Liver (tissue), 9 donors: ENCODE data around the gene DPM2. TPM values are rescaled to one million over a fixed set of nuclear protein-coding genes. Genes with fewer than 3 reads are reported as not detected.

Experiments used
- DNase-seq: peaks from one replicate; pipeline ENCODE4 v3.0.0-alpha.2; 2017; ENCODE audit warnings: low spot score
- H3K27ac ChIP-seq, 2 donors: one replicate each; pipeline ENCODE4 v1.7.0; 2013; ENCODE audit warnings: inconsistent platforms in 2 of 2, low read length in 2 of 2, control low read depth in 1 of 2, low read depth in 1 of 2, mild to moderate bottlenecking in 1 of 2
- H3K27me3 ChIP-seq, 4 donors: one replicate each; pipeline versions ENCODE4 v1.6.1 to v1.7.0; 2013; ENCODE audit warnings: low read length in 3 of 4, inconsistent platforms in 1 of 4, mild to moderate bottlenecking in 1 of 4, moderate library complexity in 1 of 4; ENCODE audit not compliant: control insufficient read depth in 4 of 4, insufficient read depth in 4 of 4
- H3K36me3 ChIP-seq, 4 donors: one replicate each; pipeline versions ENCODE4 v1.6.1 to v1.7.0; 2013; ENCODE audit warnings: low read length in 3 of 4, mild to moderate bottlenecking in 3 of 4, low read depth in 1 of 4, moderate library complexity in 1 of 4; ENCODE audit not compliant: control insufficient read depth in 4 of 4, insufficient read depth in 3 of 4
- H3K4me1 ChIP-seq, 4 donors: one replicate each; pipeline versions ENCODE4 v1.6.1 to v1.7.0; 2013; ENCODE audit warnings: low read length in 3 of 4, mild to moderate bottlenecking in 3 of 4, moderate library complexity in 1 of 4; ENCODE audit not compliant: control insufficient read depth in 4 of 4, insufficient read depth in 4 of 4
- H3K4me3 ChIP-seq, 3 donors: one replicate each; pipeline versions ENCODE4 v1.6.1 to v1.7.0; 2013; ENCODE audit warnings: low read length in 3 of 3, control low read depth in 1 of 3, low read depth in 1 of 3, mild to moderate bottlenecking in 1 of 3
- H3K9ac ChIP-seq, 2 donors: one replicate each; pipeline ENCODE4 v1.7.0; 2013; ENCODE audit warnings: low read length in 2 of 2, mild to moderate bottlenecking in 2 of 2, moderate library complexity in 2 of 2, control low read depth in 1 of 2, low read depth in 1 of 2
- H3K9me3 ChIP-seq, 4 donors: one replicate each; pipeline versions ENCODE4 v1.6.1 to v1.7.0; 2013; ENCODE audit warnings: low read length in 3 of 4; ENCODE audit not compliant: control insufficient read depth in 4 of 4
- EGR1 ChIP-seq, 2 donors: IDR thresholded peaks; 2 replicates each; pipeline ENCODE4 v1.6.1; 2016 to 2018; ENCODE audit warnings: antibody characterized with exemption in 2 of 2, low read depth in 2 of 2
- FOXA1 ChIP-seq: IDR thresholded peaks from 2 replicates; pipeline ENCODE4 v1.6.1; 2016; ENCODE audit warnings: antibody characterized with exemption
- FOXA2 ChIP-seq: IDR thresholded peaks from 2 replicates; pipeline ENCODE4 v1.6.1; 2016; ENCODE audit warnings: antibody characterized with exemption
- GABPA ChIP-seq, 2 donors: IDR thresholded peaks in 1 of 2; conservative IDR thresholded peaks in 1 of 2; 2 replicates each; pipeline ENCODE4 v1.6.1; 2016; ENCODE audit warnings: antibody characterized with exemption in 2 of 2, mild to moderate bottlenecking in 1 of 2, moderate library complexity in 1 of 2
- HNF4A ChIP-seq, 2 donors: conservative IDR thresholded peaks; 2 replicates each; pipeline ENCODE4 v1.6.1; 2016; ENCODE audit warnings: antibody characterized with exemption in 2 of 2, mild to moderate bottlenecking in 2 of 2
- HNF4G ChIP-seq: IDR thresholded peaks from 2 replicates; pipeline ENCODE4 v1.6.1; 2016; ENCODE audit warnings: antibody characterized with exemption
- JUND ChIP-seq, 2 donors: IDR thresholded peaks; 2 replicates each; pipeline ENCODE4 v1.6.1; 2016; ENCODE audit warnings: antibody characterized with exemption in 2 of 2
- NR2F2 ChIP-seq: IDR thresholded peaks from 2 replicates; pipeline ENCODE4 v1.6.1; 2016; ENCODE audit warnings: antibody characterized with exemption
- RAD21 ChIP-seq, 2 donors: IDR thresholded peaks; 2 replicates each; pipeline ENCODE4 v1.6.1; 2016; ENCODE audit warnings: antibody characterized with exemption in 2 of 2, mild to moderate bottlenecking in 2 of 2
- RXRA ChIP-seq, 2 donors: IDR thresholded peaks; 2 replicates each; pipeline ENCODE4 v1.6.1; 2017 to 2018; ENCODE audit warnings: antibody characterized with exemption in 2 of 2, mild to moderate bottlenecking in 1 of 2
- SP1 ChIP-seq: IDR thresholded peaks from 2 replicates; pipeline ENCODE4 v1.6.1; 2018; ENCODE audit warnings: antibody characterized with exemption, mild to moderate bottlenecking
- TAF1 ChIP-seq: conservative IDR thresholded peaks from 2 replicates; pipeline ENCODE4 v1.6.1; 2016; ENCODE audit warnings: antibody characterized with exemption, mild to moderate bottlenecking
- YY1 ChIP-seq: IDR thresholded peaks from 2 replicates; pipeline ENCODE4 v1.6.1; 2016; ENCODE audit warnings: antibody characterized with exemption, mild to moderate bottlenecking
- WGBS: extraction: QIAGEN DNeasy Blood & Tissue Kit; methylation state at CpG from one replicate; pipeline ENCODE4 v1.1.7; 2013; 5-methylcytosine and 5-hydroxymethylcytosine counted together
- polyA plus RNA-seq, 2 donors: library from polyadenylated mRNA; stranded (reverse) in 1 of 2; unstranded in 1 of 2; fragments of 200-250 nt in 1 of 2; fragments of >200 nt in 1 of 2; fragmentation: Nextera tagmentation in 1 of 2; extraction: Ambion mirVana in 1 of 2; gene quantifications; one replicate each; pipeline versions ENCODE4 v1.2.1 to v1.2.3, GENCODE V29; 2013 to 2015
- total RNA-seq, 2 donors: library from RNA; depleted of rRNA; stranded (reverse); fragments of >200 nt; gene quantifications; one replicate each; pipeline ENCODE4 v1.2.3, GENCODE V29; 2014
- TF ChIP-seq, protein P1 (sequence below): fragments of 150-350 bp; IDR thresholded peaks from 2 replicates; pipeline ENCODE4 v1.5.1; 2017; ENCODE audit warnings: improper control_type of control experiment, low read depth, low read length; ENCODE audit not compliant: missing input control
- TF ChIP-seq, protein P2 (sequence below): IDR thresholded peaks from 2 replicates; pipeline ENCODE4 v1.6.1; 2016; ENCODE audit warnings: antibody characterized with exemption, mild to moderate bottlenecking
- TF ChIP-seq, protein P3 (sequence below): IDR thresholded peaks from 2 replicates; pipeline ENCODE4 v1.6.1; 2016; ENCODE audit warnings: antibody characterized with exemption
- TF ChIP-seq, protein P4 (sequence below): IDR thresholded peaks from 2 replicates; pipeline ENCODE4 v1.6.1; 2016; ENCODE audit warnings: antibody characterized with exemption
- TF ChIP-seq, protein P5 (sequence below): IDR thresholded peaks from 2 replicates; pipeline ENCODE4 v1.6.1; 2016; ENCODE audit warnings: antibody characterized with exemption
- donor health status: healthy.
- donor health status: healthy.
- donor health status: healthy.
- donor health status: healthy.
- donor health status: healthy.

The DPM2 gene
- total and polyA plus RNA-seq, 4 donors = 9.3 to 25.0 (median 22.0) TPM

DNA sequence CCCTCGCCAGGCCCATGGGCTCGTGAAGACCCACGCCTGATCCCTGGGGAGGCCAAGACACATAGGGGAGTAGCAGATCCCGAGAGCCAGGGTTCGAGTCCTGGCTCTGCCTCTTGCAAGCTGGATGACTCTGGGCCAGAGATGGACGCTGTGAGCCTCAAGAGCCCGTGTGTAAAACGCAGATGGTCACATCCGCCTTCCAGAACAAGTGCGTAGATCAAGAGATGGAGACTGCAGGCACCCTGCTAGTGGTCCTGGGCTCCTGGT lies 29.1 kb downstream of the DPM2 start (continued):
- TF ChIP-seq, protein P1, sequence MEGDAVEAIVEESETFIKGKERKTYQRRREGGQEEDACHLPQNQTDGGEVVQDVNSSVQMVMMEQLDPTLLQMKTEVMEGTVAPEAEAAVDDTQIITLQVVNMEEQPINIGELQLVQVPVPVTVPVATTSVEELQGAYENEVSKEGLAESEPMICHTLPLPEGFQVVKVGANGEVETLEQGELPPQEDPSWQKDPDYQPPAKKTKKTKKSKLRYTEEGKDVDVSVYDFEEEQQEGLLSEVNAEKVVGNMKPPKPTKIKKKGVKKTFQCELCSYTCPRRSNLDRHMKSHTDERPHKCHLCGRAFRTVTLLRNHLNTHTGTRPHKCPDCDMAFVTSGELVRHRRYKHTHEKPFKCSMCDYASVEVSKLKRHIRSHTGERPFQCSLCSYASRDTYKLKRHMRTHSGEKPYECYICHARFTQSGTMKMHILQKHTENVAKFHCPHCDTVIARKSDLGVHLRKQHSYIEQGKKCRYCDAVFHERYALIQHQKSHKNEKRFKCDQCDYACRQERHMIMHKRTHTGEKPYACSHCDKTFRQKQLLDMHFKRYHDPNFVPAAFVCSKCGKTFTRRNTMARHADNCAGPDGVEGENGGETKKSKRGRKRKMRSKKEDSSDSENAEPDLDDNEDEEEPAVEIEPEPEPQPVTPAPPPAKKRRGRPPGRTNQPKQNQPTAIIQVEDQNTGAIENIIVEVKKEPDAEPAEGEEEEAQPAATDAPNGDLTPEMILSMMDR = no peak

DNA sequence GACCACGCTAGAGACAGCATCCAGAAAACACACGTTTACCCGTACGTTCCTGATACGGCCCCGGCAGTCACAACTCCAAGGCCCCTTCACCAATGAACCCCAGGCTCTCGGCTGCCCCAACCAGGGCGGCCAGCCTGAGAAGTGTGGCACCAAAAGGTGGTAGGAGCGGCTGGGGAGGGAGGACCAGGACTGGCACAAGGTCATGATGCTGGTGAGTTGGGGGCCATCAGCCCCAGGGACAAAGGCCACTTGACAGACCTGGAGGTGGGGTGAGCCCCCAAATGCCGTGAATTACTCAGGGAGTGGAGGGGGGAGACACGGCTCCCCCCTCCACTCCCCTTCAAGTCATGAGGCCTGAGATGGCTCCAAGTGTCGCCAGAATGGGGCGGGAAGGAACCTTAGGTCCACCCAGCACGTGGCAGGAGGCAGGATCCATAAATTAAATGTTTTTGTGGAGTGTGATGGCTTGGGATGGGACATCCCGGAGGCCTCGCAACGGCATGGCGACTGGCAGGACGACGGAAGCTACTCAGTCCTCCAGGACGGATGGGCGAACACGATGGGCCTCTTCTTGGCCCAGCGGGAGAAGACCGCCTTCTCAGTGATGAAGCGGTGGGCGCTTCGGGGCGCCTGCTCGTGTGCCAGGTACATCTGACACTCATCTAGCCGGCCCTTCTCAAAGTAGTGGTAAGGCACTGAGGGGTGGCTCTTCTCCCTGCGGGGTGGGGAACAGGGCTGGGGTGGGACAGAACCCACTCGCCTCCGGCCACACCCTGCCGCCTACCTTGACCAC lies 29.6 kb downstream of the DPM2 start:
- no peaks in the 10 kb centered on the region for H3K9me3 ChIP-seq
- DNase-seq = no peak
- no peaks in the 10 kb centered on the region for H3K27me3 ChIP-seq
- TF ChIP-seq HNF4G (no peak), EGR1 (IDR thresholded peaks at IDR 0.05; ENCODE audit: low read depth in 2 of 2) (no peak), HNF4A (conservative IDR thresholded peaks at IDR 0.05) (no peak), TAF1 (no peak), NR2F2 (no peak), GABPA (IDR thresholded peaks at IDR 0.05 in 1 of 2, conservative IDR thresholded peaks at IDR 0.05 in 1 of 2) (no peak), FOXA1 (no peak), RAD21 (IDR thresholded peaks at IDR 0.05) (no peak), JUND (IDR thresholded peaks at IDR 0.05) (no peak), RXRA (IDR thresholded peaks at IDR 0.05) (no peak), FOXA2 (no peak), YY1 (no peak), SP1 (no peak)
- TF ChIP-seq, protein P2, sequence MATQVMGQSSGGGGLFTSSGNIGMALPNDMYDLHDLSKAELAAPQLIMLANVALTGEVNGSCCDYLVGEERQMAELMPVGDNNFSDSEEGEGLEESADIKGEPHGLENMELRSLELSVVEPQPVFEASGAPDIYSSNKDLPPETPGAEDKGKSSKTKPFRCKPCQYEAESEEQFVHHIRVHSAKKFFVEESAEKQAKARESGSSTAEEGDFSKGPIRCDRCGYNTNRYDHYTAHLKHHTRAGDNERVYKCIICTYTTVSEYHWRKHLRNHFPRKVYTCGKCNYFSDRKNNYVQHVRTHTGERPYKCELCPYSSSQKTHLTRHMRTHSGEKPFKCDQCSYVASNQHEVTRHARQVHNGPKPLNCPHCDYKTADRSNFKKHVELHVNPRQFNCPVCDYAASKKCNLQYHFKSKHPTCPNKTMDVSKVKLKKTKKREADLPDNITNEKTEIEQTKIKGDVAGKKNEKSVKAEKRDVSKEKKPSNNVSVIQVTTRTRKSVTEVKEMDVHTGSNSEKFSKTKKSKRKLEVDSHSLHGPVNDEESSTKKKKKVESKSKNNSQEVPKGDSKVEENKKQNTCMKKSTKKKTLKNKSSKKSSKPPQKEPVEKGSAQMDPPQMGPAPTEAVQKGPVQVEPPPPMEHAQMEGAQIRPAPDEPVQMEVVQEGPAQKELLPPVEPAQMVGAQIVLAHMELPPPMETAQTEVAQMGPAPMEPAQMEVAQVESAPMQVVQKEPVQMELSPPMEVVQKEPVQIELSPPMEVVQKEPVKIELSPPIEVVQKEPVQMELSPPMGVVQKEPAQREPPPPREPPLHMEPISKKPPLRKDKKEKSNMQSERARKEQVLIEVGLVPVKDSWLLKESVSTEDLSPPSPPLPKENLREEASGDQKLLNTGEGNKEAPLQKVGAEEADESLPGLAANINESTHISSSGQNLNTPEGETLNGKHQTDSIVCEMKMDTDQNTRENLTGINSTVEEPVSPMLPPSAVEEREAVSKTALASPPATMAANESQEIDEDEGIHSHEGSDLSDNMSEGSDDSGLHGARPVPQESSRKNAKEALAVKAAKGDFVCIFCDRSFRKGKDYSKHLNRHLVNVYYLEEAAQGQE = no peak
- TF ChIP-seq, protein P3, sequence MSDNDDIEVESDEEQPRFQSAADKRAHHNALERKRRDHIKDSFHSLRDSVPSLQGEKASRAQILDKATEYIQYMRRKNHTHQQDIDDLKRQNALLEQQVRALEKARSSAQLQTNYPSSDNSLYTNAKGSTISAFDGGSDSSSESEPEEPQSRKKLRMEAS = no peak
- TF ChIP-seq, protein P1 = no peak
- TF ChIP-seq, protein P4, sequence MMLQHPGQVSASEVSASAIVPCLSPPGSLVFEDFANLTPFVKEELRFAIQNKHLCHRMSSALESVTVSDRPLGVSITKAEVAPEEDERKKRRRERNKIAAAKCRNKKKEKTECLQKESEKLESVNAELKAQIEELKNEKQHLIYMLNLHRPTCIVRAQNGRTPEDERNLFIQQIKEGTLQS = no peak
- TF ChIP-seq, protein P5, sequence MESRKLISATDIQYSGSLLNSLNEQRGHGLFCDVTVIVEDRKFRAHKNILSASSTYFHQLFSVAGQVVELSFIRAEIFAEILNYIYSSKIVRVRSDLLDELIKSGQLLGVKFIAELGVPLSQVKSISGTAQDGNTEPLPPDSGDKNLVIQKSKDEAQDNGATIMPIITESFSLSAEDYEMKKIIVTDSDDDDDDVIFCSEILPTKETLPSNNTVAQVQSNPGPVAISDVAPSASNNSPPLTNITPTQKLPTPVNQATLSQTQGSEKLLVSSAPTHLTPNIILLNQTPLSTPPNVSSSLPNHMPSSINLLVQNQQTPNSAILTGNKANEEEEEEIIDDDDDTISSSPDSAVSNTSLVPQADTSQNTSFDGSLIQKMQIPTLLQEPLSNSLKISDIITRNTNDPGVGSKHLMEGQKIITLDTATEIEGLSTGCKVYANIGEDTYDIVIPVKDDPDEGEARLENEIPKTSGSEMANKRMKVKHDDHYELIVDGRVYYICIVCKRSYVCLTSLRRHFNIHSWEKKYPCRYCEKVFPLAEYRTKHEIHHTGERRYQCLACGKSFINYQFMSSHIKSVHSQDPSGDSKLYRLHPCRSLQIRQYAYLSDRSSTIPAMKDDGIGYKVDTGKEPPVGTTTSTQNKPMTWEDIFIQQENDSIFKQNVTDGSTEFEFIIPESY = no peak
- 88% methylated on average over 35 of the region's 35 CpGs for WGBS
- H3K36me3 ChIP-seq = peaks cover 0 to 1% (median 0%) of the 10 kb centered on the region in 4 donors
- H3K4me1 ChIP-seq = peaks cover 0 to 12% (median 6%) of the 10 kb centered on the region in 4 donors
- no peak overlapping the region for H3K4me3 ChIP-seq
- H3K9ac ChIP-seq = no peak overlapping the region
- no peak overlapping the region for H3K27ac ChIP-seq
